ENCODE data around the gene TGFA. TPM values are rescaled to one million over a fixed set of nuclear protein-coding genes. Genes with fewer than 3 reads are reported as not detected.

The TGFA gene
- total RNA-seq, 2 donors from 2014 or later: 2.0 to 3.2 TPM

- H3K27me3 Mint-ChIP-seq (ENCODE audit: insufficient read depth): peaks cover 5% of the 10 kb centered on the region
- Histone ChIP-seq H3K9me3 (ENCODE audit: control insufficient read depth, low read length) (no peaks in the 10 kb centered on the region), H3K27ac (ENCODE audit: low read depth, low read length) (no peak overlapping the region), H3K9ac (ENCODE audit: extremely low read depth, low read length, poor library complexity, severe bottlenecking) (no peak overlapping the region), H3K27me3 (ENCODE audit: control insufficient read depth, insufficient read depth, low read length, poor library complexity, severe bottlenecking) (no peaks in the 10 kb centered on the region), H3K4me1 (ENCODE audit: control insufficient read depth, insufficient read depth, low read length) (no peaks in the 10 kb centered on the region), H3K36me3 (ENCODE audit: control insufficient read depth, insufficient read depth, low read length) (no peaks in the 10 kb centered on the region), H3K4me3 (ENCODE audit: low read length) (no peak overlapping the region)
- WGBS, 2 experiments (ENCODE audit: insufficient coverage in 1 of 2, insufficient read length in 1 of 2): 89 to 90% methylated on average over 7 of the region's 7 CpGs
- no peaks in the 10 kb centered on the region for H3K36me3 Mint-ChIP-seq (ENCODE audit: low read depth)
- H3K4me1 Mint-ChIP-seq: peaks cover 2% of the 10 kb centered on the region
- peak; percentile 53 for DNase-seq
- TF ChIP-seq, protein P1, sequence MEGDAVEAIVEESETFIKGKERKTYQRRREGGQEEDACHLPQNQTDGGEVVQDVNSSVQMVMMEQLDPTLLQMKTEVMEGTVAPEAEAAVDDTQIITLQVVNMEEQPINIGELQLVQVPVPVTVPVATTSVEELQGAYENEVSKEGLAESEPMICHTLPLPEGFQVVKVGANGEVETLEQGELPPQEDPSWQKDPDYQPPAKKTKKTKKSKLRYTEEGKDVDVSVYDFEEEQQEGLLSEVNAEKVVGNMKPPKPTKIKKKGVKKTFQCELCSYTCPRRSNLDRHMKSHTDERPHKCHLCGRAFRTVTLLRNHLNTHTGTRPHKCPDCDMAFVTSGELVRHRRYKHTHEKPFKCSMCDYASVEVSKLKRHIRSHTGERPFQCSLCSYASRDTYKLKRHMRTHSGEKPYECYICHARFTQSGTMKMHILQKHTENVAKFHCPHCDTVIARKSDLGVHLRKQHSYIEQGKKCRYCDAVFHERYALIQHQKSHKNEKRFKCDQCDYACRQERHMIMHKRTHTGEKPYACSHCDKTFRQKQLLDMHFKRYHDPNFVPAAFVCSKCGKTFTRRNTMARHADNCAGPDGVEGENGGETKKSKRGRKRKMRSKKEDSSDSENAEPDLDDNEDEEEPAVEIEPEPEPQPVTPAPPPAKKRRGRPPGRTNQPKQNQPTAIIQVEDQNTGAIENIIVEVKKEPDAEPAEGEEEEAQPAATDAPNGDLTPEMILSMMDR (conservative IDR thresholded peaks at IDR 0.05): no peak
- H3K9me3 Mint-ChIP-seq: no peaks in the 10 kb centered on the region
- no peak overlapping the region for H3K27ac Mint-ChIP-seq
- no peak overlapping the region for H3K4me3 Mint-ChIP-seq
These were observed 127.8 kb downstream of the TGFA start for GRCh38 chr2:70425682-70426301.

- Mint-ChIP-seq H3K27me3 (ENCODE audit: insufficient read depth) (peaks cover 5% of the 10 kb centered on the region), H3K4me3 (no peak overlapping the region), H3K9me3 (no peaks in the 10 kb centered on the region), H3K36me3 (ENCODE audit: low read depth) (no peaks in the 10 kb centered on the region), H3K27ac (no peak overlapping the region), H3K4me1 (peaks cover 32% of the 10 kb centered on the region)
- Histone ChIP-seq H3K27me3 (ENCODE audit: control insufficient read depth, insufficient read depth, low read length, poor library complexity, severe bottlenecking) (no peaks in the 10 kb centered on the region), H3K9me3 (ENCODE audit: control insufficient read depth, low read length) (no peaks in the 10 kb centered on the region), H3K4me1 (ENCODE audit: control insufficient read depth, insufficient read depth, low read length) (peaks cover 12% of the 10 kb centered on the region), H3K27ac (ENCODE audit: low read depth, low read length) (peak overlapping the region; percentile 82), H3K9ac (ENCODE audit: extremely low read depth, low read length, poor library complexity, severe bottlenecking) (no peak overlapping the region), H3K4me3 (ENCODE audit: low read length) (no peak overlapping the region), H3K36me3 (ENCODE audit: control insufficient read depth, insufficient read depth, low read length) (no peaks in the 10 kb centered on the region)
- TF ChIP-seq, protein P1 (conservative IDR thresholded peaks at IDR 0.05): no peak
- 84 to 92% methylated on average over 6 to 8 of the region's 8 CpGs for WGBS, 2 experiments (ENCODE audit: insufficient coverage in 1 of 2, insufficient read length in 1 of 2)
- DNase-seq: no peak
These were observed 132.9 kb downstream of the TGFA start for GRCh38 chr2:70420740-70421139.

GRCh38 chr2:70420143-70420542 is 133.5 kb downstream of the TGFA start:
- no peaks in the 10 kb centered on the region for H3K27me3 ChIP-seq (ENCODE audit: control insufficient read depth, insufficient read depth, low read length, poor library complexity, severe bottlenecking)
- DNase-seq: no peak
- Mint-ChIP-seq H3K27me3 (ENCODE audit: insufficient read depth) (peaks cover 5% of the 10 kb centered on the region), H3K36me3 (ENCODE audit: low read depth) (no peaks in the 10 kb centered on the region), H3K4me3 (no peak overlapping the region), H3K4me1 (peaks cover 34% of the 10 kb centered on the region), H3K27ac (no peak overlapping the region), H3K9me3 (no peaks in the 10 kb centered on the region)
- no peaks in the 10 kb centered on the region for H3K9me3 ChIP-seq (ENCODE audit: control insufficient read depth, low read length)
- 73 to 80% methylated on average over 4 of the region's 4 CpGs for WGBS, 2 experiments (ENCODE audit: insufficient coverage in 1 of 2, insufficient read length in 1 of 2)
- TF ChIP-seq, protein P1 (conservative IDR thresholded peaks at IDR 0.05): no peak
- no peak overlapping the region for H3K4me3 ChIP-seq (ENCODE audit: low read length)
- peaks cover 13% of the 10 kb centered on the region for H3K4me1 ChIP-seq (ENCODE audit: control insufficient read depth, insufficient read depth, low read length)
- H3K27ac ChIP-seq (ENCODE audit: low read depth, low read length): peak overlapping the region; percentile 82
- H3K9ac ChIP-seq (ENCODE audit: extremely low read depth, low read length, poor library complexity, severe bottlenecking): no peak overlapping the region
- H3K36me3 ChIP-seq (ENCODE audit: control insufficient read depth, insufficient read depth, low read length): no peaks in the 10 kb centered on the region
